HG03108 (cell line): Measurements from ENCODE around the gene LCT.
"Not testable (repeated sequence)": the region's sequence is repeated elsewhere in the genome, so short reads cannot be mapped to it uniquely, and the experiment has no call there.

Experiments used
- ATAC-seq: cut with Tn5 transposase; IDR thresholded peaks from one replicate; pipeline ENCODE4 v1.9.1; 2021; ENCODE audit warnings: moderate library complexity; ENCODE audit not compliant: unreplicated experiment

LCT gene

GRCh38 chr2:135836596-135837270, at the start of gene LCT:
Gene LCT, minus strand, starts transcription at chr2:135837184. Its CDS starts 15 bp downstream, at chr2:135837169.
- no peak for ATAC-seq

GRCh38 chr2:135885709-135886108, 48.7 kb upstream of the LCT start:
- no peak for ATAC-seq

- no peak for ATAC-seq
Measured at GRCh38 chr2:135882415-135882814, 45.4 kb upstream of the LCT start.

- not testable (repeated sequence) for ATAC-seq
Measured at GRCh38 chr2:135876770-135877169, 39.8 kb upstream of the LCT start.

- ATAC-seq: peak; percentile 93
Measured at GRCh38 chr2:135876066-135876711, 39.2 kb upstream of the LCT start, which contains the start of gene MCM6. Gene MCM6, minus strand, starts transcription at chr2:135876443. Its CDS starts 78 bp downstream, at chr2:135876365.

- ATAC-seq: peak; percentile 51
Measured at GRCh38 chr2:135875491-135876065, 38.6 kb upstream of the LCT start.

- ATAC-seq: no peak
Measured at GRCh38 chr2:135874777-135875365, 37.9 kb upstream of the LCT start.

- ATAC-seq: peak; percentile 50
Measured at GRCh38 chr2:135870571-135870970, 33.6 kb upstream of the LCT start.

- ATAC-seq: no peak
Measured at GRCh38 chr2:135863233-135863632, 26.2 kb upstream of the LCT start.

GRCh38 chr2:135862718-135863117, 25.7 kb upstream of the LCT start:
- no peak for ATAC-seq

GRCh38 chr2:135853401-135853800, 16.4 kb upstream of the LCT start:
- no peak for ATAC-seq

- ATAC-seq: no peak
Measured at GRCh38 chr2:135851858-135852257, 14.9 kb upstream of the LCT start.

- ATAC-seq: no peak
Measured at GRCh38 chr2:135850892-135851668, 14.1 kb upstream of the LCT start.

- ATAC-seq: no peak
Measured at GRCh38 chr2:135849087-135849486, 12.1 kb upstream of the LCT start.

- no peak for ATAC-seq
Measured at GRCh38 chr2:135845997-135846396, 9.0 kb upstream of the LCT start.

- no peak for ATAC-seq
Measured at GRCh38 chr2:135845257-135845656, 8.3 kb upstream of the LCT start.

- no peak for ATAC-seq
Measured at GRCh38 chr2:135844301-135844895, 7.4 kb upstream of the LCT start.

- no peak for ATAC-seq
Measured at GRCh38 chr2:135843671-135844070, 6.7 kb upstream of the LCT start.

- ATAC-seq: no peak
Measured at GRCh38 chr2:135840601-135841000, 3.6 kb upstream of the LCT start.

- no peak for ATAC-seq
Measured at GRCh38 chr2:135839713-135840112, 2.7 kb upstream of the LCT start.

- no peak for ATAC-seq
Measured at GRCh38 chr2:135838502-135838901, 1.5 kb upstream of the LCT start.
